ENCODE results near the gene AP1S3.
A peak's percentile ranks its signal among the peaks of the same experiment; 100 is the strongest.
"Not testable (repeated sequence)": the region's sequence is repeated elsewhere in the genome, so short reads cannot be mapped to it uniquely, and the experiment has no call there.

Gene AP1S3

DNA sequence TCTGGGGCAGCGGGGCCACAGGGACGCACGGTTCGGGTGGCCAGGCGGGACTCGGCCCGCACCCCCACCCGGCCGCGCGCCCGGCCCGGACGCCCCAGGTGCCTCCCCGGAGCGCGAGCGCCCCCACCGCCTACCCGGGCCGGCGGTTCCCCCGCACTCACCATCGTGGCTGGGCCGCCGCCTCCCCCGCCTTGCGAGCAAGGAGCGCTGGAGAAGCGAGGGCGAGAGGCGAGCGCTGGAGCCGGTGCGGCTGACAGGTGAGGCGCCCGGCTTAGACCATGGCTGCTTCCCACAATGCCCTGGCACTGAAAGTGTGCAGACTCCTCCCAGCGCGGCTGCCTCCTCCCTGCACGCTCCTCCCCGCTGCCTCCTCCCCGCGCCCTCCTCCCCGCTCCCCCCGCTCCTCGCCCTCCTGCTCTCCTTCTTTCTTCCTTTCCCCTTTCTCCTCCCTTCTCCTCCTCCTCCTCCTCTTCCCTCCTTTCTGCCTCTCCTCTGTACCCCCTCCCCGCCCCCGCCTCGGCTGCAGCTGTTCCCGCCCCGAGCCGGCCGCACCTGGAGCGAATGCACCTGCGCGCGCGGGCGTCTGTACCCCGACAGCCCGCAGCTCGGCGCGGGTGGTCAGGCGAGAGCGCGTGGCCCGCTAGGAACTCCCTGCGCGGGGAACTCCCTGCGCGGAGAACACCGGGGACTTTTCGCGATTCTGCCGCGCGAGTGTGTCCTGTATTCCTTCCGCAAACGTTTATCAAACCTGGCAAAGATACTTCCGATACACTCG is at the start of gene AP1S3:
AP1S3 (minus strand) TSS at position 296 of the 775 bp plus-strand sequence; CDS start at position 164, 132 bp downstream.
- peak; percentile 90 for DNase-seq

DNA sequence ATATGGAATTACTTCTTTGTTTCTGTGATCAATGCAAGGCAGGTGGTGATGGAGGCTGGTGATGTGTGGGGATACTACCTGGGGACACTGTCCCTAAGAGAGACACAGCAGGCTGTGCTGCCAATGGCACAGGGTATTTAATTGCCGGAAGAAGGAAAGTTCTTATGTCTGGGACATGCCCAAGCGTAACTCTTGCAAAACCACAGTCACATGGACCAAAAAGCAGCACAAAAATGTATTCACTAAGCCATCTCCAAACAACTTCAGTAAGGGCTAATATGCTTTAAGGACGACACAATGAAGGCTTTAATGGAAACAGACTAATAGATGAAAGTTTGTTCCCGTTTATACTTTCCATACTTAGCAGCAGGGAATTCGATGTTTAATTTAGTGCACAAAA is 49.7 kb upstream of the AP1S3 start:
- no peak for DNase-seq

DNA sequence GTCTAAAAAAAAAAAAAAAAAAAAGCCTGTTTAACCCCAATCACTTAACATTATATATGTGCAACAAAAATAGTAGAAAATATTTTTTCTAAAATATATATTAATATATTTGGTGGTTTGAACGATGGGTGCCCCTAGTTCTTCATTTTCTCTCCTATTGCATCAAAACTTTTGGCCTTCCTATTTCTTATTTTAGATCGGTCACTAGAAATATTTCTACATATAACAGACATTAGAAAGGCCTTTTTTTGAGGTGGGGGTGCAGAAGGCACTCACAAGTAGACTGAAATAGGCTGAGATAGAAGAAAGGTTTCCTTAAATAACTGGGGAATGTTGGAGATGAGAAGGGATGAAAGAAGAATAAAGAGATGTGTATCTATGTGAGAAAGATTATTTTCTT is 49.3 kb upstream of the AP1S3 start:
- DNase-seq = no peak

DNA sequence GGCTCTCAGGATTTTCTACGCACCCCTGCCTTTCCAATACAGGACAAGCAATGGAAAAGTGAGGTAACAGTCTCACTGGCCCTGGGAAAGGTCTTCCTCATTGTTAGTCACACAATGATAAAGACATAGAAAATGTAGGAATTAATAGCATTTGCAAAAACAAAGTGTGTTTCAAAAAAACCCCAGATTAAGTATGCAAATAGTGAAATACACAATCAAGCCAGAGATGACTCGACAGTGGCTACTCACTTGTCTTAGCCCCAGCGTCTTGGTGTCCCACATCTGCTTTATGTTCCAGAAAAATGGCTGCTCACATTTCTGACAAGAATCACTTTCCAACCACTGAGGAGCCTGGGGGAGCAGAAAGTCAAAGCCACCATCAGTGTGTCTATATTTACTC is 47.0 kb upstream of the AP1S3 start:
- DNase-seq = no peak

DNA sequence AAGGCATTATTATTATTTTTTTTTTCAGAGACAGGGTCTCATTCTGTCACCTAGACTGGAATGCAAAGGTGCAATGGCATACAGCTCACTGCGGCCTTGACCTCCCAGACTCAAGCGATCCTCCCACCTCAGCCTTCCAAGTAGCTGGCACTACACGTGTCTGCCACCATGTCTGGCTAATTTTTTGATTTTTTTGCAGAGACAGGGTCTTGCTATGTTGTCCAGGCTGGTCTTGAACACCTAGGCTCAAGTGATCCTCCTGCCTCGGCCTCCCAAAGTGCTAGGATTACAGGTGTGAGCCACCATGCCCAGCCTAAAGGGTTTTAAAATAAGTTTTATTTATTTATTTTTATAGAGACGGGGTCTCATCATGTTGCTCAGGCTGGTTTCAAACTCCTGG is 45.3 kb upstream of the AP1S3 start:
- no peak for DNase-seq

DNA sequence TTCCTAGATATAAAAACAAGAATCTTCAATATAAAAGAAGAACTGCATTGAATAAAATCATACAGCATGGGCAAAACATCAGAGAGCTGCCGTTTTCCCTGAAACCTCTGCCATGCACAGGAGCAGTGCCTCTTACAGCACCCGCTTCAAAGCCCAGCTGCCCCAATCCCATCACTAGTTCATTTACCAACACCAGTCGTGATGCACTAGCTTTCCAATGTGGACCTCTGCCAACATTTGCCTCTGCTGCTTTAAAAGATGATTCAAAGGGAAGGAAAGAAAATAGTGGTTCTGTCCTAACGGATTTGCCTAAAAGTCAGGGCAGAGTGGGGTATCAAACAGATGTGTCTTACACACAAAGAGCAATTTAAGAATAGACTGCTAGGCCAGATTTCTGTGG is 43.4 kb upstream of the AP1S3 start:
- DNase-seq = no peak

DNA sequence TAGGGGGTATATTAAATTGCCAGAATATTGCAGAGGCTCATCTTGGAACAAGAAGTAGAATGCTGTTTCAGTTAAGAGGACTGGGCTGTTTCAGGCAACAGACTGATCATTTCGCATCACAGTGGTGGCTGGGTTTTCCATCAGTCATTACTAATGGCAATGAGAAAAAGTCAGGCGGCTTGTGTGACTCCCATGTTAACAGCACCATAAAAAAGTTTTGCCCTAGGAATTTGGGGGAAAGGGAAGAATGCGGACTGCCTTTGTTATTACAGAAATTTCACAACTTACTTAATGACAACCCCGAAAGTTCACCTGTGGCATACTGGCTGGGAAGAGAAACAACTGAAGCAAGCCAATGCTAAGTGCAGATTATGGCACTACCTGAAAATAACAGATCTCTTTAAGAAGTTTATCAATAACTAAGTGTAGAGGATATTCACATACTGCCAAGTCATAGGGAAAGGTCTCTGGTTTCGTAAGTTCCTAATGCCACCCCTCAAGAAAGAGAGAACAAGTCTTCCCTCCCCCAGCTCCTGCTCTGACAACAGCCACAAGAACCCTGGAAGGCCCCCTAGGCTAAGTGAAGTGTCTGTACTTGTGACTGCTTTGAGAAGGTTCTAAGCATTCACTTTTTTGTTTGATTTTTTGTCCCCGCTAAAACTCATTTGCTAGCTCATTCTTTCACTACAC is 40.5 kb upstream of the AP1S3 start:
- no peak for DNase-seq

DNA sequence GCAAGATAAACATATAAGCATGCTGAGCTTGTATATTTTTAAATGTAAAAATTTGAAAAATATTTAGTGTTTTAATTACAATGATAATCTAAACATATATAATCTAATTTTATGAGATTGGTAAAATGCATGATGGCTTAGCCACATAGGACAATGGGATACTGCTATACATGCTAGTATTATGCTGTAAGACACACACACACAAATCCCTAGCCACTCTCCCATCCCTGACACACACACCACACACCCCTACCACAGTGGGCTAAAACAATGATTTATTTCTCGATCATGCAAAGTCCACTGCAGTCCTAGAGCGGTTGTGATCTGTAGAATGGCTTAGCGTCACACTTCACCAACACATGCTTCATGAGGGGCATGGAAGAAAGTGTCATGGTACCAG is 36.3 kb upstream of the AP1S3 start:
- no peak for DNase-seq

DNA sequence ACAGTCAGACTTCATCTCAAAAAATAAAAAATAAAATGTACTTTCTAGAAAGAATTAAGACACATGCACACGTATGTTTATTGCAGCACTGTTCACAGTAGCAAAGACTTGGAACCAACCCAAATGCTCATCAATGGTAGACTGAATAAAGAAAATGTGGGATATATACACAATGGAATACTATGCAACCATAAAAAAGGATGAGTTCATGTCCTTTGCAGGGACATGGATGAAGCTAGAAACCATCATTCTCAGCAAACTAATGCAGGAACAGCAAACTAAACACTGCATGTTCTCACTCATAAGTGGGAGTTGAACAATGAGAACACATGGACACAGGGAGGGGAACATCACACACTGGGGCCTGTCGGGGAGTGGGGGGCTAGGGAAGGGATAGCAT is 35.4 kb upstream of the AP1S3 start:
- not testable (repeated sequence) for DNase-seq

DNA sequence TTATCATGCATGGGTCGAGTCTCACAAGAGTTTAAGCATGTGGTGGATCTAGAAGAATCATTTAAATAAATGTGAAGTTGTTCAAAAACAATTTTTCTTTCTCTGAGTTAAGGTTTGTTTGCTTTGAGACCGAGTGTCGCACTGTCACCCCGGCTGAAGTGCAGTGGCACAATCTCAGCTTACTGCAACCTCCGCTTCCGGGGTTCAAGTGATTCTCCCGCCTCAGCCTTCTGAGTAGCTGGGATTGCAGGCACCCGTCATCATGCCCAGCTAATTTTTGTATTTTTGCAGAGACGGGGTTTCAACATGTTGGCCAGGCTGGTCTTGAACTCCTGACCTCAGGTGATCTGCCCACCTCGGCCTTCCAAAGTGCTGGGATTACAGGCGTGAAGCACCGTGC is 34.3 kb upstream of the AP1S3 start:
- DNase-seq = not testable (repeated sequence)

DNA sequence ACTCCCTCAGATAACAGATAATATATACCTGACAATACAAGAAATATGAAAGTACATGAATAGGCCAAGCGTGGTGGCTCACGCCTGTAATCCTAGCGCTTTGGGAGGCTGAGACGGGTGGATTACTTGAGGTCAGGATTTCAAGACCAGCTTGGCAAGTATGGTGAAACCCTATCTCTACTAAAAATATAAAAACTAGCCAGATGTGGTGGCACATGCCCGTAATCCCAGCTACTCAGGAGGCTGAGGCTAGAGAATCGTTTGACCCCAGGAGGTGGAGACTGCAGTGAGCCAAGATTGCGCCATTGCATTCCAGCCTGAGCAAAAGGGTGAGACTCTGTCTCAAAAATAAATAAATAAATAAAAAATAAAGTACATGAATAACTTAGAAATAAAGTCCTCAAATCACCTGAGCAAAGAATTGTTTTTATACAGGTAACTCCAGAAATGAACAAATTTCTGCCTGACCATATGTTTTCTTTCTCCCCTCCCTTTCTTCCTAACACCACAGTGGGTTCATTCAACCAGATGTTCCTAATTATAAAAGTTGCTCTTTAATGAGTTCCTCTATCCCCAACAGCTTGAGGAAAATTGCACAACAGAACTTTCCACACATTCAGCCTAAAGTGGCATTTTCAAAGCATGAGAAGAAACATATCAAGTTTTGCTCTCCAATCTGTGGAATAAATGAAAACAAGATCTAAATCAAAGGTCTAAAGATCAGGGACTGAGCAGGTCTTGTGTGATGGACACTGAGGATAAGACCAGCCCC is 33.6 kb upstream of the AP1S3 start:
- no peak for DNase-seq

DNA sequence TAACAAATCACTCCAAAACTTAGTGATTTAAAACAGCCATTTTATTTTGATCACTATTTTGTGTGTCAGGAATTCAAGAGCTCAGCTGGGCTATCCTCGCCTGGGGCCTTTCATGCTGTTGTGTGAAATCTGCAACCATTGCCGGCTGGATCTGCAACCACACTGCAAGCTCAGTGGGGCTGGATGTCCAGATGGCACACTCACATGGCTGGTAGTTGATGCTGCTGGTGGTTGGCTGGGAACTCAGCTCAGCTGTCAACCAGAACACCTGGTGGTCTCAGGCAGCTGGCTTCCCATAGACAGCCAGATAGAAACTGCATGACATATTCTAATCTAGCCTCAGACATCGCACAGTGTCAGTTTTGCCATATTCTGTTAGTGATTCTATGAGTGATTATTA is 30.6 kb upstream of the AP1S3 start:
- DNase-seq = no peak

DNA sequence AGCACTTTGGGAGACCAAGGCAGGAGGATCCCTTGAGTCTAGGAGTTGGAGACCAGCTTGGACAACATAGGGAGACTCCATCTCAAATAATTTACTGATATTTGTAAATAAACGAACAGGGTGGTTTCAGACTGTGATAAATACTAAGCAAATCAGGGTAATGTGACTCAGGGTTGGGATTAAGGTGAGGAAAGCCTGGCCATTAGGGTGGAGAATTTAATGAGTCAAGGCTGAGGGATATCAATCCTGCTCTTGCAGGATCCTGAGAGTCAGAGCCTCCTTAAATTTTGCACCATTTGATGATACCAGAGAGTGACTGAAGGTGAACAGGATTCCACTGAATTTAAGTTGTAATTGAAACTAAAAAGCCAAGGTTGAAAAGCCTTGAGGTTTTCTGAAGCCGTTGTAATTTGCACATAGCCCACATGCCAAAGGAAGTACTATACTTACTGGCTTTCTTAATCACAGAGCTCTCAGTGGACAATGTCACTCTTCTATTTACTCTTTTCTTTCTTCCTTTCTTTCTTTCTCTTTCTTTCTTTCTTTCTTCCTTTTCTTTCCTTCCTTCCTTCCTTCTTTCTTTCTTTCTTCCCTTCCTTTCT is 28.6 kb upstream of the AP1S3 start:
- no peak for DNase-seq

DNA sequence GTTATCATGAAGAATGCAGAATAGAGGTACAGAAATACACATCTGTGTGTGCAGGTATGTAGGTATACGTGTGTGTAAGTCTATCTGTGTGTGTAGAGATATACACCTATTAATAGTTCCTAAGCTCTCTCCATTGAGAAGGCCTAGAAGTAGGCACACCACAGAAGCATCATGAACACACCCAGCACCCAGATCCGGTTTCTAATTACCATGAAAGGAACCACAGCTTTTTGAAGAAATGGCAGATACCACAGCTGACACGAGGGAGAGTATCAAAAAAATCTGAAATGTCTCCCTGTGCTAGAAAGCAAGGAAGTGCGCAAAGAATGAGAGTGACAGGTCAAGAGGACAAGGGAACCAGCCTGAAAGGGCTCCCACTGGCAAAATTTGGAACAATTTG is 27.7 kb upstream of the AP1S3 start:
- DNase-seq = no peak

DNA sequence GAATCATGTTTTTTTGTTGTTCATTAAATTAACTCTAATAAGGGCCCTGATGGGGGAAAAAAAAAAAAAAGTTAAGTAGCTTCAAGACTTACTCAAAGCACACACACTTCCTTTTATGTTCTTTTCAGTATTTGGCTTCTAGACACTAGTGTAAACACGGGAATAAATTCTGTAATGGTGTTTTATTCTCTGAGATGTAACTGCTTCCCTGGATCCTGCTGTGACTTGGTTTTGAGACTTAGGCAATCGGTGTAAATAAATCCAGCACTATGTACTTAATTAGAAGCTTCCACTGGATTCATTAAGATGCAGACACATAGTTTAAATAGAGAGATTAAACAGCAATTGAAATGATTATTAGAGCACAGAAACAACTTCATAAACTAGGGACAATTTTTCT is 26.1 kb upstream of the AP1S3 start:
- DNase-seq = no peak

DNA sequence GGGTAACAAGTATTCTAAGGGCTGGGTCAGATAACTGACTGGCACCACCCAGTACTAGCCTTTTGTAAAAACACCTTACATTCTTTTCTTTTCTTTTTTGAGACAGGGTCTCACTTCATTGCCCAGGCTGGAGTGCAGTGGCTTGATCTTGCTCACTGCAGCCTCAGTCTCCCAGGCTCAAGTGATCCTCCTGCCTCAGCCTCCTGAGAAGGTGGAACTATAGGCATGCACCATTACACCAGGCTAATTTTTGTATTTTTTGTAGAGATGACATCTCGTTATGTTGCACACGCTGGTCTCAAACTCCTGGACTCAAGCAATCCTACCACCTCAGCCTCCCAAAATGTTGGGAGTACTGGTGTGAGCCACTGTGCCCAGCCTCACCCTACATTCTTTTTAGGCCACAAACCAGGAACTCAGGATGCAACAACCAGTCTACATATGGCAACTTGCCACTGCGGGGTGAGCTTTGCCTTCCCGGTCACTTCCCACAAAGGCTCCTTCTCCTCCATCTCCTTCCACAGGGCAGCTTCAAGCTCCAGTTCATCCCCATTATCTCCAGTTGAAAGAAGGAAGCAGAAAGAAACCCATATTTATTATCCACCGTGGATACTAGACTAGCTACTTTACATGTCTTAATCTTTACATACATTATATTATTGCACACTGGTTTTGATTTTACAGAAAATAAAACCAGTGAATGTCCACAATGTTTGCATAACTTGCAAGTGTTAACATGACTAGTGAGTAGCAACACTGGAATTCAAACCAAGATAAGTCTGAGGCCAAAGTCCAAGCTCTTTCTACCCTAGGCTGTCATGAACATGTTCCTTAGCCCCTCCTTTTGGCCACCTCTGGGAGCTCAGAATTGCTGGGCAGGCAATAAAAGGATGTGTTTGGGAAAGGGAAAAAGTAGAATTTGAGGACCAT is 23.7 kb upstream of the AP1S3 start:
- DNase-seq = no peak

DNA sequence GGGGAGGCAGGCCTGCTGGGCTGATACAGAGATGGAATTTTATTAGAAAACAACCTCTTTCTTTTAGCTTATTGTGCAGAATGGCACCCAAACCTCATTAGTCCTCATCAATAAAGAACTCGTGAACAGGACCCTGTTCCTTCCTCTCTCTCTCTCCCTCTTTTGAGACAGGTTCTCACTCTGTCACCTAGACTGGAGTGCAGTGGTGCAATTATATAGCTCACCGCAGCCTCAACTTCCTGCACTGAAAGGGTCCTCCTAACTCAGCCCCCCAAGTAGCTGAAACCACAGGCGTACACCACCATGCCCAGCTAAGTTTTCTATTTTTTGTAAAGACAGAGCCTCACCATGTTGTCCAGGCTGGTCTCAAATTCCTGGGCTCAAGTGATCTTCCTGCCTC is 21.7 kb upstream of the AP1S3 start:
- DNase-seq = no peak

DNA sequence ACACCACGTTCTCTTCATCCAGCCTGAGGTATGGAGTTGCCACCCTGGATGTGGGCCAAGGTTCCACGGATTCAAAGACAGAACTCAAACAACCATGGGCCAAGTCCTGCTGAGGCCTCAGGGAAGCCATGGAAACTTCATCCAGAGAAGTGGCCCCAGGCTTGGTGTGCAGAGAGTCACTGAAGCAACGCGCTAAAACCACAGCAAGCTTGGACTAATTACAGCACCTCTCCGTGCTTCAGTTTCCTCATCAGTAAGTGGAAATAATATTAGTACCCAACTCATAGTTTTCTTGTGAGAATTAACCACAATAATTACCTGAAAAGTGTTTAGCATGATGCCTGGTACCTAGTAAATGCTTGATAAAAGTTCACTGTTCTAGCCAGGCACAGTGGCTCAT is 19.2 kb upstream of the AP1S3 start:
- DNase-seq = no peak

DNA sequence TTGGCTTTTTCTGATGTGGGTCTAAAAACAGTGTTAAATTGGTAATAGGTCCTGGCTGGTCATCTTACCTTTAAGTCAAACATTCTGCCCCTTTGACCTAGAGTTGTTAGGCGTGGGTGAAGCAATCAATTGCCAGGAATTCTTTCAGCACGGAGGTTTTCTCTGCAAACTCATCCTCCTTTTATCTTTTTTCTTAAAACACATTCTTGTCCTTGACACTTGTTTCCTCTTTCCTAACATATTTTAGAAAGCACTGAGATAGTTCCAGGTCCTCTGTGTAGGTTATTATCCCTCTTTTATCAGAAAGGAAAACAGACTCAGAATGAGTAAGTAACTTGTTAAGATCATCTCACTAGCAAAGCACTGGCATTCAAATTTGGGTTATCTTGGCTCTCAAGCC is 18.6 kb upstream of the AP1S3 start:
- no peak for DNase-seq

DNA sequence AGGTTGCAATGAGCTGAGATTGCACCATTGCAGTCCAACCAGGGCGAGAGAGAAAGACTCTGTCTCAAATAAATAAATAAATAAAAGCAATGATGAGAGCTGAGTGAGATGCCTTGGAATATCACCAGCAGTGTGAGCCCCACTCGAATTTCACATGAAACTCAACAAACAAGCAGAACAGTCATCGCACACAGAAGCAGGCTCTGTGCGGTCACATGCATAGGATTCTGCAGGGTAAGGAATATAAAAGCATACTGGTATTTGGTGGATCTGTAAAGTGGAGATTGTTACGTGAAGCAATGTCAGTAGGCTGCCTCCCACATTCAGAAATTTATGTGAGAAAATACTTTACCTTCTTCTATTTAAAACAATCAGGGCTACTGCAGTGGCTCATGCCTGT is 18.0 kb upstream of the AP1S3 start:
- no peak for DNase-seq

DNA sequence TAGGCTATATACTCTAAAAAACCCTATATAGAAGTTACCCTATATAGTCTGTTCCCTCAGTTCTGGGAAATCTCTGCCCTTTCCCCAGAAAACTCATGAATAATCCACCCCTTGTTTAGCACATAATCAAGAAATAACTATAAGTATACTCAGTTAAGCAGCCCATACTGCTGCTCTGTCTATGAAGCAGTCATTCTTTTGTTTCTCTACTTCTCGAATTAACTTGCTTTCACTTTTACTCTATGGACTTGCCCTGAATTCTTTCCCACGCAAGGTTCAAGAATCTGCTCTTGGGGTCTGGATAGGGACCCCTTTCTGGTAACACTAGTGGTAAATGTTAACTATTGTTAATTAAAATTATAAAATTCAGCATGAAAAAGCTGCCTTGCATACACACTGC is 17.4 kb upstream of the AP1S3 start:
- DNase-seq = no peak

DNA sequence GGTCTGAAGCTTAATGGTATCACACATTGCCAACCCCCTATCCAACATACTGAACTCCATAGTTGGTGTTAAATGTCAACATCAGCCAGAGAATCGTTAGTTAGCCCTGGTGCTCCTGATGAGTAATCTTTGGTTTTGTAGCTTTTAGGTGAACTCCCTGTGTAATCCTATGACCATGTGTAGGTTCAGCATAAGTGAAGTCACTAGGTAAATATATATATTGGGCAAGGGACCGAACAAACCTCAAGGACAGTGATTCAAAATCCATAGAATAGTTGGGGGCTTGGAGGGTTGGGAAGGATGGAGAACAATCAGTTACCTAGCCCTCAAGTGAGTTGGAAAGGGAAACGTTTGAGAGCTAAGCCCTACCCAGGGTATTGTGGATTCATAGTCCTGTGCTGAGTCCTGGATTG is 16.0 kb upstream of the AP1S3 start:
- no peak for DNase-seq

Data from NCI-H510A (cell line).